Measurements from ENCODE around the gene CCDC158.

- TF ChIP-seq POLR2A (IDR thresholded peaks at IDR 0.05): no peak
- TF ChIP-seq EP300 (IDR thresholded peaks at IDR 0.05): no peak
Measured at GRCh38 chr4:76354517-76355473, 66.1 kb downstream of the CCDC158 start.

Data from ovary (tissue), 1 donor.